ENCODE data around the gene PPFIA2.

Gene PPFIA2

GRCh38 chr12:81412940-81413339, 346.2 kb downstream of the PPFIA2 start:
- TF ChIP-seq TOX (CRISPR knock-in tag; IDR thresholded peaks at IDR 0.05; ENCODE audit: borderline replicate concordance) = no peak
- TF ChIP-seq RARB (CRISPR knock-in tag; IDR thresholded peaks at IDR 0.05) = no peak
- TF ChIP-seq ZNF70 (CRISPR knock-in tag; IDR thresholded peaks at IDR 0.05) = no peak
- no peak for TF ChIP-seq GLIS3 (CRISPR knock-in tag; IDR thresholded peaks at IDR 0.05)
- no peak for TF ChIP-seq CSRNP3 (CRISPR knock-in tag; IDR thresholded peaks at IDR 0.05)
- TF ChIP-seq ZNF8 (CRISPR knock-in tag; IDR thresholded peaks at IDR 0.05) = no peak
- TF ChIP-seq ARNTL (CRISPR knock-in tag; IDR thresholded peaks at IDR 0.05; ENCODE audit: borderline replicate concordance, low read depth) = no peak
- TF ChIP-seq PATZ1 (CRISPR knock-in tag; IDR thresholded peaks at IDR 0.05; ENCODE audit: borderline replicate concordance) = no peak
- TF ChIP-seq ISL1 (CRISPR knock-in tag; IDR thresholded peaks at IDR 0.05) = no peak
- no peak for ATAC-seq

GRCh38 chr12:81403348-81403747, 355.8 kb downstream of the PPFIA2 start:
- TF ChIP-seq CSDC2 (CRISPR knock-in tag; IDR thresholded peaks at IDR 0.05) = no peak
- TF ChIP-seq CREB5 (CRISPR knock-in tag; IDR thresholded peaks at IDR 0.05; ENCODE audit: low read depth) = no peak
- no peak for TF ChIP-seq ISL1 (CRISPR knock-in tag; IDR thresholded peaks at IDR 0.05)
- no peak for TF ChIP-seq ZNF565 (CRISPR knock-in tag; conservative IDR thresholded peaks at IDR 0.05; ENCODE audit: low read depth)
- no peak for TF ChIP-seq TCF4 (CRISPR knock-in tag; IDR thresholded peaks at IDR 0.05; ENCODE audit: borderline replicate concordance)
- TF ChIP-seq TSHZ2 (CRISPR knock-in tag; IDR thresholded peaks at IDR 0.05) = no peak
- TF ChIP-seq ZNF70 (CRISPR knock-in tag; IDR thresholded peaks at IDR 0.05) = no peak
- TF ChIP-seq CSRNP3 (CRISPR knock-in tag; IDR thresholded peaks at IDR 0.05) = no peak
- no peak for TF ChIP-seq TOX (CRISPR knock-in tag; IDR thresholded peaks at IDR 0.05; ENCODE audit: borderline replicate concordance)
- no peak for TF ChIP-seq RARB (CRISPR knock-in tag; IDR thresholded peaks at IDR 0.05)
- TF ChIP-seq ZC3H10 (CRISPR knock-in tag; IDR thresholded peaks at IDR 0.05) = no peak
- no peak for TF ChIP-seq ZFP3 (CRISPR knock-in tag; IDR thresholded peaks at IDR 0.05)
- no peak for TF ChIP-seq ZFP30 (CRISPR knock-in tag; IDR thresholded peaks at IDR 0.05)
- TF ChIP-seq BACH2 (CRISPR knock-in tag; IDR thresholded peaks at IDR 0.05; ENCODE audit: borderline replicate concordance) = no peak
- no peak for TF ChIP-seq ZNF8 (CRISPR knock-in tag; IDR thresholded peaks at IDR 0.05)
- TF ChIP-seq OSR1 (CRISPR knock-in tag; IDR thresholded peaks at IDR 0.05) = no peak
- TF ChIP-seq GLIS3 (CRISPR knock-in tag; IDR thresholded peaks at IDR 0.05) = no peak
- no peak for ATAC-seq

GRCh38 chr12:81401241-81401640, 357.9 kb downstream of the PPFIA2 start:
- no peak for ATAC-seq
- TF ChIP-seq ZNF70 (CRISPR knock-in tag; IDR thresholded peaks at IDR 0.05) (no peak), BACH2 (CRISPR knock-in tag; IDR thresholded peaks at IDR 0.05; ENCODE audit: borderline replicate concordance) (no peak), ISL1 (CRISPR knock-in tag; IDR thresholded peaks at IDR 0.05) (no peak), TSHZ2 (CRISPR knock-in tag; IDR thresholded peaks at IDR 0.05) (no peak), ZNF8 (CRISPR knock-in tag; IDR thresholded peaks at IDR 0.05) (no peak), PPARA (CRISPR knock-in tag; IDR thresholded peaks at IDR 0.05; ENCODE audit: borderline replicate concordance) (no peak), GLIS3 (CRISPR knock-in tag; IDR thresholded peaks at IDR 0.05) (no peak), ZFP30 (CRISPR knock-in tag; IDR thresholded peaks at IDR 0.05) (no peak), RARB (CRISPR knock-in tag; IDR thresholded peaks at IDR 0.05) (no peak), SNAI2 (CRISPR knock-in tag; IDR thresholded peaks at IDR 0.05) (no peak), ESRRG (CRISPR knock-in tag; IDR thresholded peaks at IDR 0.05) (no peak), POU6F1 (CRISPR knock-in tag; IDR thresholded peaks at IDR 0.05; ENCODE audit: borderline replicate concordance, low read depth) (no peak), CSDC2 (CRISPR knock-in tag; IDR thresholded peaks at IDR 0.05) (no peak)
